SU-DHL-6 (cell line): ENCODE data around the gene RAB3B.

Experiments
- CTCF ChIP-seq: fragments of 200-600 bp; sonication (generic); IDR thresholded peaks from one replicate; pipeline ENCODE4 v1.5.1; 2017; ENCODE audit warnings: antibody characterized with exemption, mild to moderate bottlenecking, low read length, moderate library complexity; ENCODE audit not compliant: insufficient read depth, poor library complexity, severe bottlenecking
- EZH2phosphoT487 ChIP-seq: fragments of 200-600 bp; sonication (generic), shearing (Covaris generic); conservative IDR thresholded peaks from 2 replicates; pipeline ENCODE4 v1.6.1; 2018; ENCODE audit warnings: mild to moderate bottlenecking, antibody characterized with exemption, low read length, moderate library complexity, mixed read lengths

GRCh38 chr1:51875291-51875772, 115.2 kb downstream of the RAB3B start:
- TF ChIP-seq CTCF (no peak), EZH2phosphoT487 (no peak)
